ENCODE results near the gene PGA4.
"Not testable (repeated sequence)": the region's sequence is repeated elsewhere in the genome, so short reads cannot be mapped to it uniquely, and the experiment has no call there.

The PGA4 gene

GRCh38 chr11:61222047-61222446 lies at the start of gene PGA4:
TSS of gene PGA4 (plus strand) at chr11:61222347. CDS start at chr11:61222401, 54 bp downstream.
- DNase-seq: not testable (repeated sequence)

GRCh38 chr11:61172356-61172755 lies 49.8 kb upstream of the PGA4 start:
- no peak for DNase-seq

- DNase-seq: no peak
Observed at GRCh38 chr11:61172888-61173287, 49.3 kb upstream of the PGA4 start.

- DNase-seq: no peak
Observed at GRCh38 chr11:61173456-61173855, 48.7 kb upstream of the PGA4 start.

GRCh38 chr11:61174273-61174672 lies 47.9 kb upstream of the PGA4 start:
- no peak for DNase-seq

- no peak for DNase-seq
Observed at GRCh38 chr11:61174949-61175348, 47.2 kb upstream of the PGA4 start.

GRCh38 chr11:61176446-61176845 lies 45.7 kb upstream of the PGA4 start:
- DNase-seq: no peak

GRCh38 chr11:61180205-61180604 lies 41.9 kb upstream of the PGA4 start:
- DNase-seq: not testable (repeated sequence)

- no peak for DNase-seq
Observed at GRCh38 chr11:61181489-61181888, 40.7 kb upstream of the PGA4 start.

GRCh38 chr11:61183645-61184044 lies 38.5 kb upstream of the PGA4 start:
- no peak for DNase-seq

- no peak for DNase-seq
Observed at GRCh38 chr11:61186504-61186903, 35.6 kb upstream of the PGA4 start.

GRCh38 chr11:61187505-61188130 lies 34.5 kb upstream of the PGA4 start:
- peak; percentile 82 for DNase-seq

- DNase-seq: no peak
Observed at GRCh38 chr11:61189933-61190332, 32.2 kb upstream of the PGA4 start.

- peak; percentile 9 for DNase-seq
Observed at GRCh38 chr11:61193596-61193995, 28.6 kb upstream of the PGA4 start.

- DNase-seq: no peak
Observed at GRCh38 chr11:61194169-61194671, 27.9 kb upstream of the PGA4 start.

GRCh38 chr11:61194981-61195695 lies 27.0 kb upstream of the PGA4 start:
- DNase-seq: no peak

GRCh38 chr11:61195719-61196118 lies 26.4 kb upstream of the PGA4 start:
- DNase-seq: no peak

- no peak for DNase-seq
Observed at GRCh38 chr11:61198361-61198760, 23.8 kb upstream of the PGA4 start.

GRCh38 chr11:61198948-61199523 lies 23.1 kb upstream of the PGA4 start:
- DNase-seq: no peak

GRCh38 chr11:61201476-61201875 lies 20.7 kb upstream of the PGA4 start:
- DNase-seq: no peak

GRCh38 chr11:61202950-61203746 lies 19.0 kb upstream of the PGA4 start, which contains the start of gene PGA3:
TSS of gene PGA3 (plus strand) at chr11:61203515. CDS start at chr11:61203565, 50 bp downstream.
- DNase-seq: not testable (repeated sequence)

- not testable (repeated sequence) for DNase-seq
Observed at GRCh38 chr11:61203873-61204272, 18.3 kb upstream of the PGA4 start.

- not testable (repeated sequence) for DNase-seq
Observed at GRCh38 chr11:61204502-61205059, 17.6 kb upstream of the PGA4 start.

All from NCI-H2029 treated with DMSO at 0.1 percent for 48 hours (cell line).